Mucosa of descending colon (tissue), 3 donors: ENCODE results near the gene MBOAT7. TPM values are rescaled to one million over a fixed set of nuclear protein-coding genes. Genes with fewer than 3 reads are reported as not detected.

Experiments
- ATAC-seq: fragments of 200-7000 bp; cut with Tn5 transposase; one replicate; pipeline ENCODE4 v1.9.1; 2020; ENCODE audit warnings: mild to moderate bottlenecking, moderate library complexity
- DNase-seq, 3 donors: peaks; one replicate each; pipeline ENCODE4 v3.0.0-alpha.2; 2020
- H3K36me3 ChIP-seq: fragments of 200-600 bp; one replicate; pipeline ENCODE4 v1.8.0; 2021; ENCODE audit warnings: low read depth, mild to moderate bottlenecking
- H3K4me1 ChIP-seq: fragments of 200-600 bp; one replicate; pipeline ENCODE4 v1.8.0; 2021; ENCODE audit warnings: low read depth, mild to moderate bottlenecking
- H3K4me3 ChIP-seq: fragments of 200-600 bp; one replicate; pipeline ENCODE4 v1.8.0; 2021; ENCODE audit warnings: mild to moderate bottlenecking
- H3K9me3 ChIP-seq: fragments of 200-600 bp; one replicate; pipeline ENCODE4 v1.8.0; 2021; ENCODE audit warnings: mild to moderate bottlenecking
- intact Hi-C, 2 donors: fragments of 100-400 bp; cut with DNase I in 1 of 2; cut with micrococcal nuclease in 1 of 2; formaldehyde crosslinking; loops; one replicate each; pipeline versions ENCODE4 v1.11.0 to v1.11.1; 2022; cut with DNase I, micrococcal nuclease
- total RNA-seq, 3 donors: library from RNA; stranded (reverse); fragmentation: NEBNext Ultra II Directional in 2 of 3; extraction: Animal tissue kit (Norgen Biotek cat#: 25700) in 2 of 3; gene quantifications; one replicate each; pipeline versions ENCODE4 v1.2.1 to v1.2.4, GENCODE V29; 2021 to 2023
- TF ChIP-seq, protein P1 (sequence below): fragments of 200-600 bp; IDR thresholded peaks from one replicate; pipeline ENCODE4 v1.8.0; 2022; ENCODE audit warnings: antibody characterized with exemption, mild to moderate bottlenecking
- donor health status: DM: no; HTN: no; CAD: no; lungs with moderate emphysema.
- donor health status: DM: no; HTN: no; CAD: no.
- donor health status: DM: no; HTN: yes; CAD: no.

MBOAT7 gene
- total RNA-seq, 3 donors from 2014 or later: 79.9 to 176 (median 113) TPM

DNA sequence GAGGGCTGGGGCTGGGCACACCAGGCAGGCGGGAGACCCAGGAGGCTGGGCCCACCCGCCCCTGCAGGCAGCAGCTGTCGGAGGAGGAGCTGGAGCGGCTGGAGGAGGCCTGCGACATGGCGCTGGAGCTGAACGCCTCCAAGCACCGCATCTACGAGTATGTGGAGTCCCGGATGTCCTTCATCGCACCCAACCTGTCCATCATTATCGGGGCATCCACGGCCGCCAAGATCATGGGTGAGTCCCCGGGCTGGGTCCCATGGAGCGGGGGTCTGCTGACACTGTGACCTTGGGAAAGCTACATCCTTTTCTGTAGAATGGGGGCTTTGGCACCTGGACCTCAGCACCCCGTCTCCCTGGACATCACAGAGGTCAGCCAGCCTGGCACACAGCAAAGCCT is 65.7 kb downstream of the MBOAT7 start:
- H3K4me1 ChIP-seq: no peaks in the 10 kb centered on the region
- DNase-seq (no peak), ATAC-seq (no peak)
- no peak overlapping the region for H3K4me3 ChIP-seq
- TF ChIP-seq, protein P1, sequence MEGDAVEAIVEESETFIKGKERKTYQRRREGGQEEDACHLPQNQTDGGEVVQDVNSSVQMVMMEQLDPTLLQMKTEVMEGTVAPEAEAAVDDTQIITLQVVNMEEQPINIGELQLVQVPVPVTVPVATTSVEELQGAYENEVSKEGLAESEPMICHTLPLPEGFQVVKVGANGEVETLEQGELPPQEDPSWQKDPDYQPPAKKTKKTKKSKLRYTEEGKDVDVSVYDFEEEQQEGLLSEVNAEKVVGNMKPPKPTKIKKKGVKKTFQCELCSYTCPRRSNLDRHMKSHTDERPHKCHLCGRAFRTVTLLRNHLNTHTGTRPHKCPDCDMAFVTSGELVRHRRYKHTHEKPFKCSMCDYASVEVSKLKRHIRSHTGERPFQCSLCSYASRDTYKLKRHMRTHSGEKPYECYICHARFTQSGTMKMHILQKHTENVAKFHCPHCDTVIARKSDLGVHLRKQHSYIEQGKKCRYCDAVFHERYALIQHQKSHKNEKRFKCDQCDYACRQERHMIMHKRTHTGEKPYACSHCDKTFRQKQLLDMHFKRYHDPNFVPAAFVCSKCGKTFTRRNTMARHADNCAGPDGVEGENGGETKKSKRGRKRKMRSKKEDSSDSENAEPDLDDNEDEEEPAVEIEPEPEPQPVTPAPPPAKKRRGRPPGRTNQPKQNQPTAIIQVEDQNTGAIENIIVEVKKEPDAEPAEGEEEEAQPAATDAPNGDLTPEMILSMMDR: no peak
- intact Hi-C loops: no loop called here
- no peaks in the 10 kb centered on the region for H3K9me3 ChIP-seq
- H3K36me3 ChIP-seq: peaks cover 8% of the 10 kb centered on the region

Other genes starting within 250 kb of the MBOAT7 start
- under 1 TPM in 2 of 3 donors, not detected in 1; 0.07 to 0.09 TPM for gene CACNG8, start 226.6 kb downstream of the MBOAT7 start, total RNA-seq
- not detected for gene CACNG6, start 197.9 kb downstream of the MBOAT7 start, total RNA-seq
- not detected for gene VSTM1, start 125.7 kb downstream of the MBOAT7 start, total RNA-seq
- not detected for gene TARM1, start 108.2 kb downstream of the MBOAT7 start, total RNA-seq
- gene OSCAR, start 88.8 kb downstream of the MBOAT7 start, total RNA-seq: 1 to 10 TPM in 2 of 3 donors, under 1 TPM in 1; 0.35 to 1.8 (median 1.4) TPM
- 100 to 1,000 TPM in 2 of 3 donors, 10 to 100 TPM in 1; 93.4 to 155 (median 139) TPM for gene NDUFA3, start 86.7 kb downstream of the MBOAT7 start, total RNA-seq
- 10 to 100 TPM in 2 of 3 donors, 1 to 10 TPM in 1; 9.8 to 18.2 (median 15.3) TPM for gene TFPT, start 73.9 kb downstream of the MBOAT7 start, total RNA-seq
- 10 to 100 TPM; 34.3 to 54.6 (median 39.9) TPM for gene PRPF31, start 73.8 kb downstream of the MBOAT7 start, total RNA-seq
- gene CNOT3, start 51.8 kb downstream of the MBOAT7 start, total RNA-seq: 10 to 100 TPM; 42.4 to 47.9 (median 43.7) TPM
- 10 to 100 TPM in 1 of 3 donors, 1 to 10 TPM in 2; 7.5 to 10.8 (median 8.0) TPM for gene LENG1, start 29.9 kb downstream of the MBOAT7 start, total RNA-seq
- 100 to 1,000 TPM; 107 to 276 (median 178) TPM for gene TMC4, start 16.4 kb downstream of the MBOAT7 start, total RNA-seq
- 10 to 100 TPM; 35.0 to 40.3 (median 35.2) TPM for gene TSEN34, start 1.7 kb upstream of the MBOAT7 start, total RNA-seq
- 1,000 to 10,000 TPM in 2 of 3 donors, 100 to 1,000 TPM in 1; 873 to 1,110 (median 1,027) TPM for gene RPS9, start 11.3 kb upstream of the MBOAT7 start, total RNA-seq
- 1 to 10 TPM in 2 of 3 donors, under 1 TPM in 1; 0.67 to 7.7 (median 4.3) TPM for gene LILRB3, start 33.4 kb upstream of the MBOAT7 start, total RNA-seq
- 1 to 10 TPM in 2 of 3 donors, not detected in 1; 2.4 to 3.5 TPM for gene LILRA6, start 53.2 kb upstream of the MBOAT7 start, total RNA-seq
- 10 to 100 TPM in 2 of 3 donors, 1 to 10 TPM in 1; 5.4 to 17.5 (median 12.2) TPM for gene LILRB5, start 67.7 kb upstream of the MBOAT7 start, total RNA-seq
- 1 to 10 TPM; 1.2 to 9.6 (median 4.7) TPM for gene LILRB2, start 91.5 kb upstream of the MBOAT7 start, total RNA-seq
- gene LILRA5, start 123.6 kb upstream of the MBOAT7 start, total RNA-seq: 1 to 10 TPM in 2 of 3 donors, under 1 TPM in 1; 0.72 to 4.7 (median 1.8) TPM
- not detected for gene LILRA4, start 149.6 kb upstream of the MBOAT7 start, total RNA-seq
- 10 to 100 TPM in 2 of 3 donors, 1 to 10 TPM in 1; 5.4 to 26.7 (median 17.1) TPM for gene LAIR1, start 175.4 kb upstream of the MBOAT7 start, total RNA-seq
- gene TTYH1, start 225.9 kb upstream of the MBOAT7 start, total RNA-seq: 1 to 10 TPM in 2 of 3 donors, under 1 TPM in 1; 0.55 to 8.7 (median 1.3) TPM